Transverse colon (tissue), 4 donors: Measurements from ENCODE around the gene DPP10. TPM values are rescaled to one million over a fixed set of nuclear protein-coding genes. Genes with fewer than 3 reads are reported as not detected.

Source experiments
- DNase-seq: peaks from one replicate; pipeline ENCODE4 v3.0.0-alpha.2; 2019
- H3K27ac ChIP-seq, 4 donors: fragments of 200-600 bp; sonication (generic); 2 replicates each; pipeline ENCODE4 v1.5.1; 2016 to 2018; ENCODE audit warnings: inconsistent platforms in 4 of 4
- H3K27me3 ChIP-seq: fragments of 200-600 bp; sonication (generic); 2 replicates; pipeline ENCODE4 v1.5.1; 2017; ENCODE audit warnings: inconsistent platforms
- H3K36me3 ChIP-seq, 4 donors: fragments of 200-600 bp; sonication (generic); 2 replicates each; pipeline ENCODE4 v1.5.1; 2017 to 2019; ENCODE audit warnings: inconsistent platforms in 4 of 4
- H3K4me1 ChIP-seq, 4 donors: fragments of 200-600 bp; sonication (generic); 2 replicates each; pipeline ENCODE4 v1.5.1; 2017 to 2020; ENCODE audit warnings: inconsistent platforms in 4 of 4
- H3K4me3 ChIP-seq, 4 donors: fragments of 200-600 bp; sonication (generic); 1 replicate in 1 of 4; 2 replicates in 3 of 4; pipeline versions ENCODE4 v1.5.1 to v1.6.1; 2017 to 2019; ENCODE audit warnings: inconsistent platforms in 4 of 4
- H3K9me3 ChIP-seq, 2 donors: fragments of 200-600 bp; sonication (generic); 2 replicates each; pipeline ENCODE4 v1.5.1; 2017 to 2019; ENCODE audit warnings: inconsistent platforms in 2 of 2
- EP300 ChIP-seq: sonication (generic); formaldehyde crosslinking; IDR thresholded peaks from one replicate; pipeline ENCODE4 v1.6.1; 2017; ENCODE audit warnings: antibody characterized with exemption, low read depth
- POLR2A ChIP-seq: fragments of 450-650 bp; IDR thresholded peaks from one replicate; pipeline ENCODE4 v1.6.1; 2016; ENCODE audit warnings: antibody characterized with exemption, mild to moderate bottlenecking, moderate library complexity
- POLR2AphosphoS5 ChIP-seq, 3 donors: sonication (generic); formaldehyde crosslinking; IDR thresholded peaks; one replicate each; pipeline ENCODE4 v1.6.1; 2016; ENCODE audit warnings: antibody characterized with exemption in 3 of 3
- WGBS, 2 donors: methylation state at CpG; one replicate each; pipeline ENCODE4 v1.1.5; 2018; ENCODE audit warnings: low coverage in 1 of 2; 5-methylcytosine and 5-hydroxymethylcytosine counted together
- in situ Hi-C, 4 donors: fragments of 200-750 bp; cut with MboI; loops; one replicate each; pipeline versions ENCODE4 v1.15.0 to v1.15.1; 2017; ENCODE audit warnings: low sequenced_read_pairs in 3 of 4, low pct_ligation_motif_present in 1 of 4, low pct_unique_long_range_greater_than_20kb in 1 of 4
- intact Hi-C: fragments of 100-400 bp; cut with DNase I; formaldehyde crosslinking; loops from one replicate; pipeline ENCODE4 v1.15.1; 2023; ENCODE audit warnings: low total_unique reads
- total RNA-seq, 4 donors: library from RNA; depleted of rRNA; stranded (reverse); fragments of >200 nt; gene quantifications; one replicate each; pipeline ENCODE4 v1.1.0, GENCODE V29; 2016
- TF ChIP-seq, protein P1 (sequence below), 5 experiments: fragments of 200-600 bp in 3 of 5; fragments of 450-650 bp in 2 of 5; sonication (generic) in 3 of 5; IDR thresholded peaks; 1 replicate in 2 of 5; 2 replicates in 3 of 5; pipeline ENCODE4 v1.5.1; 2016 to 2017; ENCODE audit warnings: antibody characterized with exemption in 5 of 5, inconsistent platforms in 3 of 5, mild to moderate bottlenecking in 2 of 5, moderate library complexity in 1 of 5

DPP10 gene
- total RNA-seq, 4 donors from 2014 or later, result 3.4 to 8.4 (median 7.0) TPM

DNA sequence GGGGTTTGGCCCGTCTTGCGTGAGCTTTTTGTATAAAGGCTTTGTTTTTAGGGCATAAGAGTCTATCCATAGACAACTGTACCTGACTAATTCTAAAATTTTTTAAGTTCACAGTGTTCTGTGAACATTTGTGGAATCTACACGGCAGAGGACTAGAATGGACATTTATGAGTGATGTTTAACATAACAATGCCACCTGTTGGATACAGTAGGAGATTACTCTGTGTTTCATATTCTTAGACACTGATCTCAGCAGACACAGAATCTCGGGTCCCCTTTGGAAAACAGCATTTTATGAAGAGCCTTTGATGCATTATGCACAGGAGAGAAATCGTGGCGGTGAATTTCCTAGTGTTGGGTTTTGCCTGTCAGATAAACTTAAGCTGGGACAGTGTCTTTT is 752.2 kb downstream of the DPP10 start:
- H3K9me3 ChIP-seq, result no peaks in the 10 kb centered on the region
- H3K4me1 ChIP-seq, result peaks cover 0 to under 1% (median 0%) of the 10 kb centered on the region in 4 donors
- no peak for TF ChIP-seq POLR2A
- TF ChIP-seq EP300, result no peak
- TF ChIP-seq, protein P1, sequence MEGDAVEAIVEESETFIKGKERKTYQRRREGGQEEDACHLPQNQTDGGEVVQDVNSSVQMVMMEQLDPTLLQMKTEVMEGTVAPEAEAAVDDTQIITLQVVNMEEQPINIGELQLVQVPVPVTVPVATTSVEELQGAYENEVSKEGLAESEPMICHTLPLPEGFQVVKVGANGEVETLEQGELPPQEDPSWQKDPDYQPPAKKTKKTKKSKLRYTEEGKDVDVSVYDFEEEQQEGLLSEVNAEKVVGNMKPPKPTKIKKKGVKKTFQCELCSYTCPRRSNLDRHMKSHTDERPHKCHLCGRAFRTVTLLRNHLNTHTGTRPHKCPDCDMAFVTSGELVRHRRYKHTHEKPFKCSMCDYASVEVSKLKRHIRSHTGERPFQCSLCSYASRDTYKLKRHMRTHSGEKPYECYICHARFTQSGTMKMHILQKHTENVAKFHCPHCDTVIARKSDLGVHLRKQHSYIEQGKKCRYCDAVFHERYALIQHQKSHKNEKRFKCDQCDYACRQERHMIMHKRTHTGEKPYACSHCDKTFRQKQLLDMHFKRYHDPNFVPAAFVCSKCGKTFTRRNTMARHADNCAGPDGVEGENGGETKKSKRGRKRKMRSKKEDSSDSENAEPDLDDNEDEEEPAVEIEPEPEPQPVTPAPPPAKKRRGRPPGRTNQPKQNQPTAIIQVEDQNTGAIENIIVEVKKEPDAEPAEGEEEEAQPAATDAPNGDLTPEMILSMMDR (IDR thresholded peaks at IDR 0.05), result no peak
- no peak overlapping the region for H3K4me3 ChIP-seq
- WGBS, 2 donors, result 73 to 77% methylated on average over 3 to 6 of the region's 6 CpGs
- no peak for DNase-seq
- H3K36me3 ChIP-seq, result no peaks in the 10 kb centered on the region
- intact Hi-C loops (no loop called here), in situ Hi-C loops (no loop called here)
- H3K27me3 ChIP-seq, result no peaks in the 10 kb centered on the region
- H3K27ac ChIP-seq, result no peak overlapping the region

DNA sequence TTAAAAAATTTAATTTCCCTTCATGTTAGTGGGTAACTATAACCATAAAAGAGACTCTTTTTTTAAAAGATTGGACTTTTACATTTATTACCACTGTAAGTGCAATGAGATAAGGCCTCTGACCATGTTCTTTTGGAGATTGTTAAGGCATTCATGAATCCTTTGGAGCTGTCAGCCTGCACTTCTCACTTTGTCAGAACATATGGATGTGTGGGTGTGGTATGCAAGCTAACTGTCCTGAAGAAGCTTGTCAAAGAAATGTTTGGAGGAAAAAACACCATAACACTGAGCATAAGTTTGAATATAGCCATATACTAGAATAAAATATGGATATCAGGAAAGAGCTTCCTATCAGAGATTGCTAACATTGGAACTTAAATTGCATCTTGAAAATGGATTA is 754.1 kb downstream of the DPP10 start:
- Histone ChIP-seq H3K27me3 (no peaks in the 10 kb centered on the region), H3K4me3 (no peak overlapping the region), H3K4me1 (peaks cover 0 to 10% (median 0%) of the 10 kb centered on the region in 4 donors), H3K9me3 (no peaks in the 10 kb centered on the region), H3K36me3 (no peaks in the 10 kb centered on the region), H3K27ac (no peak overlapping the region)
- in situ Hi-C loops (no loop called here), intact Hi-C loops (no loop called here)
- DNase-seq, result no peak
- TF ChIP-seq EP300 (no peak), POLR2A (no peak), POLR2AphosphoS5 (IDR thresholded peaks at IDR 0.05) (no peak)
- TF ChIP-seq, protein P1 (IDR thresholded peaks at IDR 0.05), result no peak

DNA sequence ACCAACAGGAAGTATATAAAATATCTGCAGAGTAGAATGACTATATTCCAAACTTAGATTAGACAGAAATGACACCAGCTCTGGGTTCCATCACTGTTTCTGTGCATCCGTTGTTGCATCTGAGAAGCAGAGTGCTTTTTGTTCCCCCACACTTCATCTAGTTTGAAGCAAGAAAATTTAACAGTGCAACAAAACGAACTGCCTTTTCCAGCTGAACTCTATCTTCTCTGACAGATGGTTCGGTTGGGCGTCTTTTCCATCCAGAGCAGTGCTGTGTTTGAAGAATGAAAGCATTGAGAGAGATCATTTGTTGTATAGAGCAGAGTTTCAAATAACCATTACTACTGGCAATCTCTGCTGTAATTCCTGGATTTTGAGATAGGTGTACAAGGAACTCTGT is 757.5 kb downstream of the DPP10 start:
- intact Hi-C loops (no loop called here), in situ Hi-C loops (no loop called here)
- H3K36me3 ChIP-seq, result no peaks in the 10 kb centered on the region
- no peak for TF ChIP-seq POLR2AphosphoS5 (IDR thresholded peaks at IDR 0.05)
- no peak for TF ChIP-seq EP300
- TF ChIP-seq, protein P1 (IDR thresholded peaks at IDR 0.05), result no peak
- no peak for TF ChIP-seq POLR2A
- no peak overlapping the region for H3K4me3 ChIP-seq
- H3K27me3 ChIP-seq, result no peaks in the 10 kb centered on the region
- 53 to 59% methylated on average over 2 to 4 of the region's 4 CpGs for WGBS, 2 donors
- H3K4me1 ChIP-seq, result peaks cover 0 to 10% (median 0%) of the 10 kb centered on the region in 4 donors
- no peaks in the 10 kb centered on the region for H3K9me3 ChIP-seq
- DNase-seq, result no peak
- no peak overlapping the region for H3K27ac ChIP-seq

- peaks cover 0 to 10% (median 0%) of the 10 kb centered on the region in 4 donors for H3K4me1 ChIP-seq
- DNase-seq, result no peak
- H3K27ac ChIP-seq, result no peak overlapping the region
- intact Hi-C loops (no loop called here), in situ Hi-C loops (no loop called here)
- TF ChIP-seq POLR2A, result no peak
- TF ChIP-seq, protein P1 (IDR thresholded peaks at IDR 0.05), result no peak
- TF ChIP-seq EP300, result no peak
- no peak for TF ChIP-seq POLR2AphosphoS5 (IDR thresholded peaks at IDR 0.05)
- no peaks in the 10 kb centered on the region for H3K36me3 ChIP-seq
- H3K27me3 ChIP-seq, result no peaks in the 10 kb centered on the region
- no peak overlapping the region for H3K4me3 ChIP-seq
- H3K9me3 ChIP-seq, result no peaks in the 10 kb centered on the region
- 85 to 100% methylated on average over 3 to 4 of the region's 4 CpGs for WGBS, 2 donors
These were observed 758.9 kb downstream of the DPP10 start for GRCh38 chr2:115201386-115201785.
